ENCODE measurements around the gene KDM4B. TPM values are rescaled to one million over a fixed set of nuclear protein-coding genes. Genes with fewer than 3 reads are reported as not detected.

The KDM4B gene
- total RNA-seq, 1 experiment from 2014 or later: 43.7 TPM

- H4K91ac ChIP-seq (ENCODE audit: insufficient read length, low read depth, low read length): no peak overlapping the region
- peaks cover under 1% of the 10 kb centered on the region; the same call in 1 of the 2 replicates for H3K4me1 ChIP-seq (ENCODE audit: insufficient read depth, low read length)
- no peak overlapping the region for H2AK5ac ChIP-seq (ENCODE audit: insufficient read length, low read length)
- H3K9ac ChIP-seq (ENCODE audit: extremely low read depth, insufficient read length, low read length): no peak overlapping the region
- no peaks in the 10 kb centered on the region for H3K9me3 ChIP-seq (ENCODE audit: control insufficient read depth, low read depth, low read length)
- H3K23me2 ChIP-seq (ENCODE audit: insufficient read length, low read depth, low read length, poor library complexity, severe bottlenecking): no peaks in the 10 kb centered on the region
- H2BK12ac ChIP-seq (ENCODE audit: insufficient read length, low read depth, low read length): no peak overlapping the region
- no peak overlapping the region for H2BK120ac ChIP-seq (ENCODE audit: low read depth, low read length, poor library complexity, severe bottlenecking)
- no peaks in the 10 kb centered on the region for H3K79me1 ChIP-seq (ENCODE audit: insufficient read depth, low read depth, low read length, poor library complexity, severe bottlenecking)
- DNase-seq: no peak
- no peak overlapping the region for H3K56ac ChIP-seq (ENCODE audit: insufficient read length, low read depth, low read length)
- H3K23ac ChIP-seq (ENCODE audit: insufficient read length, low read depth, low read length): no peak overlapping the region
- TF ChIP-seq CTCF (conservative IDR thresholded peaks at IDR 0.05): no peak
- no peak overlapping the region for H3K27ac ChIP-seq (ENCODE audit: insufficient read length, low read depth, low read length)
- peaks cover 28 to 29% of the 10 kb centered on the region in 2 experiments for H3K4me1 Mint-ChIP-seq
- H3K18ac ChIP-seq (ENCODE audit: insufficient read length, low read depth, low read length): no peak overlapping the region
- H4K8ac ChIP-seq (replicated peaks; ENCODE audit: insufficient read length, low read depth, low read length): no peak overlapping the region
- H3K79me2 ChIP-seq (ENCODE audit: insufficient read depth, low read length): no peaks in the 10 kb centered on the region
- no CpG with 5 or more reads among the region's 39 CpGs for WGBS (ENCODE audit: extremely low coverage, insufficient read length, low lambda C conversion rate)
- H3T11ph ChIP-seq (ENCODE audit: low read length): no peak overlapping the region
- peaks cover 3 to 18% (median 8%) of the 10 kb centered on the region in 3 experiments; a peak in 4 of 7 replicates for H3K36me3 Mint-ChIP-seq (ENCODE audit: insufficient read depth in 1 of 3, low read depth in 3 of 3)
- H3K27me3 Mint-ChIP-seq (ENCODE audit: low read depth): no peaks in the 10 kb centered on the region; the same call in 1 of the 2 replicates
- H2BK20ac ChIP-seq (ENCODE audit: low read depth, low read length, poor library complexity, severe bottlenecking): no peak overlapping the region
- H3K9me3 Mint-ChIP-seq: no peaks in the 10 kb centered on the region
- H2AFZ ChIP-seq (ENCODE audit: low read length): no peak overlapping the region
- H3K27me3 ChIP-seq (ENCODE audit: insufficient read depth, low read length): no peaks in the 10 kb centered on the region
- no peak overlapping the region for H4K5ac ChIP-seq (ENCODE audit: insufficient read length, low read depth, low read length)
- H3K14ac ChIP-seq (ENCODE audit: insufficient read depth, low read length): no peak overlapping the region
- H4K20me1 ChIP-seq (ENCODE audit: control insufficient read depth, insufficient read depth, insufficient read length): no peaks in the 10 kb centered on the region
- no peak overlapping the region for H3K4me2 ChIP-seq (ENCODE audit: insufficient read depth, insufficient read length, low read length)
- no peak overlapping the region for H3K4ac ChIP-seq (ENCODE audit: low read depth, low read length)
- no peak overlapping the region for H3K4me3 Mint-ChIP-seq
- no peak overlapping the region for H2BK15ac ChIP-seq (ENCODE audit: low read depth, low read length)
- no peak overlapping the region for H2BK5ac ChIP-seq (ENCODE audit: insufficient read length, low read length)
- H3K27ac Mint-ChIP-seq: peak overlapping the region in 1 of 3 experiments; percentile 49; a peak in 1 of 7 replicates
Measured at GRCh38 chr19:5068233-5069072, 99.5 kb downstream of the KDM4B start.
